Naive B cell (primary cell): Measurements from ENCODE around the gene BAG5. TPM values are rescaled to one million over a fixed set of nuclear protein-coding genes. Genes with fewer than 3 reads are reported as not detected.

Source experiments
- ATAC-seq, 2 donors: fragments of 150-1000 bp; cut with Tn5 transposase; 2 replicates each; pipeline ENCODE4 v1.10.0; 2021; ENCODE audit warnings: low read depth in 2 of 2, mild to moderate bottlenecking in 2 of 2, moderate library complexity in 2 of 2
- DNase-seq: peaks from one replicate; pipeline ENCODE4 v3.0.0; 2022
- H3K27ac Mint-ChIP-seq, 6 donors: one replicate each; pipeline ENCODE4 v1.8.0; 2020 to 2022; ENCODE audit warnings: mild to moderate bottlenecking in 6 of 6, mixed read lengths in 6 of 6, moderate library complexity in 5 of 6, inconsistent platforms in 2 of 6
- H3K27me3 Mint-ChIP-seq, 3 donors: one replicate each; pipeline ENCODE4 v1.8.0; 2021 to 2022; ENCODE audit warnings: mixed read lengths in 3 of 3, mild to moderate bottlenecking in 1 of 3
- H3K36me3 Mint-ChIP-seq, 2 donors: one replicate each; pipeline ENCODE4 v1.8.0; 2020 to 2022; ENCODE audit warnings: mixed read lengths in 2 of 2, inconsistent platforms in 1 of 2, mild to moderate bottlenecking in 1 of 2
- H3K4me1 Mint-ChIP-seq, 3 donors: one replicate each; pipeline ENCODE4 v1.8.0; 2020 to 2022; ENCODE audit warnings: mixed read lengths in 3 of 3, inconsistent platforms in 1 of 3, mild to moderate bottlenecking in 1 of 3, moderate library complexity in 1 of 3
- H3K4me3 Mint-ChIP-seq, 8 donors: one replicate each; pipeline ENCODE4 v1.8.0; 2020 to 2022; ENCODE audit warnings: mild to moderate bottlenecking in 8 of 8, mixed read lengths in 8 of 8, moderate library complexity in 8 of 8, inconsistent platforms in 2 of 8
- H3K9me3 Mint-ChIP-seq, 7 donors: one replicate each; pipeline ENCODE4 v1.8.0; 2020 to 2022; ENCODE audit warnings: mixed read lengths in 7 of 7, mild to moderate bottlenecking in 5 of 7, inconsistent platforms in 2 of 7, moderate library complexity in 1 of 7
- polyA plus RNA-seq, 6 donors: library from polyadenylated mRNA; unstranded; fragments of 300-500 nt; fragmentation: Illumina TruSeq; gene quantifications; one replicate each; pipeline ENCODE4 v1.2.3, GENCODE V29; 2021; ENCODE audit warnings: low read depth in 6 of 6

BAG5 gene
- polyA plus RNA-seq, 6 donors from 2014 or later: 11.0 to 55.5 (median 41.9) TPM

- ATAC-seq: no peak
- Mint-ChIP-seq H3K27me3 (no peaks in the 10 kb centered on the region), H3K9me3 (no peaks in the 10 kb centered on the region), H3K4me3 (no peak overlapping the region), H3K27ac (no peak overlapping the region), H3K36me3 (no peaks in the 10 kb centered on the region), H3K4me1 (no peaks in the 10 kb centered on the region)
- DNase-seq: no peak
Measured at GRCh38 chr14:103581206-103581605, 18.7 kb upstream of the BAG5 start.

- no peak overlapping the region for H3K27ac Mint-ChIP-seq
- no peak overlapping the region for H3K4me3 Mint-ChIP-seq
- DNase-seq (no peak), ATAC-seq (no peak)
- H3K27me3 Mint-ChIP-seq: no peaks in the 10 kb centered on the region
- no peaks in the 10 kb centered on the region for H3K9me3 Mint-ChIP-seq
- H3K4me1 Mint-ChIP-seq: no peaks in the 10 kb centered on the region
- H3K36me3 Mint-ChIP-seq: peaks cover 6 to 11% of the 10 kb centered on the region in 2 donors
Measured at GRCh38 chr14:103578401-103579075, 16.1 kb upstream of the BAG5 start.

- Mint-ChIP-seq H3K4me1 (peaks cover 0 to 7% (median 0%) of the 10 kb centered on the region in 3 donors), H3K36me3 (peaks cover 6 to 11% of the 10 kb centered on the region in 2 donors), H3K27ac (peak overlapping the region in 2 of 6 donors; percentile 24 to 57), H3K9me3 (no peaks in the 10 kb centered on the region), H3K27me3 (no peaks in the 10 kb centered on the region), H3K4me3 (peak overlapping the region in 1 of 8 donors; percentile 12)
- DNase-seq: no peak
- no peak for ATAC-seq
Measured at GRCh38 chr14:103576371-103577024, 14.0 kb upstream of the BAG5 start.

- H3K27me3 Mint-ChIP-seq: no peaks in the 10 kb centered on the region
- DNase-seq: no peak
- H3K9me3 Mint-ChIP-seq: no peaks in the 10 kb centered on the region
- H3K4me3 Mint-ChIP-seq: no peak overlapping the region
- peaks cover 6 to 11% of the 10 kb centered on the region in 2 donors for H3K36me3 Mint-ChIP-seq
- H3K4me1 Mint-ChIP-seq: peaks cover 0 to 12% (median 0%) of the 10 kb centered on the region in 3 donors
- peak overlapping the region in 1 of 6 donors; percentile 30 for H3K27ac Mint-ChIP-seq
- no peak for ATAC-seq
Measured at GRCh38 chr14:103574707-103575285, 12.3 kb upstream of the BAG5 start.

- DNase-seq (no peak), ATAC-seq (no peak)
- peak overlapping the region in 2 of 6 donors; percentile 40 to 45 for H3K27ac Mint-ChIP-seq
- H3K36me3 Mint-ChIP-seq: peaks cover 6 to 11% of the 10 kb centered on the region in 2 donors
- peaks cover 2 to 17% (median 3%) of the 10 kb centered on the region in 3 donors for H3K4me1 Mint-ChIP-seq
- no peaks in the 10 kb centered on the region for H3K9me3 Mint-ChIP-seq
- H3K27me3 Mint-ChIP-seq: no peaks in the 10 kb centered on the region
- H3K4me3 Mint-ChIP-seq: no peak overlapping the region
Measured at GRCh38 chr14:103574104-103574503, 11.6 kb upstream of the BAG5 start.

GRCh38 chr14:103569408-103569807 is 7.0 kb upstream of the BAG5 start:
- Mint-ChIP-seq H3K27me3 (no peaks in the 10 kb centered on the region), H3K4me3 (no peak overlapping the region), H3K36me3 (peaks cover 0 to 3% of the 10 kb centered on the region in 2 donors), H3K9me3 (no peaks in the 10 kb centered on the region), H3K4me1 (peaks cover 9 to 41% (median 26%) of the 10 kb centered on the region in 3 donors), H3K27ac (peak overlapping the region in 1 of 6 donors; percentile 29)
- ATAC-seq: no peak
- no peak for DNase-seq

- H3K9me3 Mint-ChIP-seq: no peaks in the 10 kb centered on the region
- H3K27me3 Mint-ChIP-seq: no peaks in the 10 kb centered on the region
- peaks cover 9 to 44% (median 28%) of the 10 kb centered on the region in 3 donors for H3K4me1 Mint-ChIP-seq
- DNase-seq: no peak
- no peak for ATAC-seq
- H3K4me3 Mint-ChIP-seq: no peak overlapping the region
- no peaks in the 10 kb centered on the region for H3K36me3 Mint-ChIP-seq
- no peak overlapping the region for H3K27ac Mint-ChIP-seq
Measured at GRCh38 chr14:103568952-103569351, 6.5 kb upstream of the BAG5 start.

- ATAC-seq (no peak), DNase-seq (no peak)
- Mint-ChIP-seq H3K9me3 (no peaks in the 10 kb centered on the region), H3K4me3 (peak overlapping the region; percentile 19 to 99 (median 90)), H3K27me3 (no peaks in the 10 kb centered on the region), H3K4me1 (peaks cover 32 to 62% (median 56%) of the 10 kb centered on the region in 3 donors), H3K27ac (peak overlapping the region in 2 of 6 donors; percentile 93 to 96), H3K36me3 (peaks cover 4 to 8% of the 10 kb centered on the region in 2 donors)
Measured at GRCh38 chr14:103563844-103564505, 1.5 kb upstream of the BAG5 start.

- ATAC-seq: peak in 1 of 2 donors; percentile 4
- Mint-ChIP-seq H3K4me1 (peaks cover 31 to 69% (median 62%) of the 10 kb centered on the region in 3 donors), H3K4me3 (peak overlapping the region; percentile 85 to 99 (median 95)), H3K27me3 (no peaks in the 10 kb centered on the region), H3K36me3 (peaks cover 4 to 8% of the 10 kb centered on the region in 2 donors), H3K27ac (peak overlapping the region; percentile 85 to 96 (median 92)), H3K9me3 (no peaks in the 10 kb centered on the region)
- DNase-seq: no peak
Measured at GRCh38 chr14:103563226-103563620, 766 bp upstream of the BAG5 start.

GRCh38 chr14:103562179-103562428 is 353 bp downstream of the BAG5 start:
- H3K27me3 Mint-ChIP-seq: no peaks in the 10 kb centered on the region
- H3K9me3 Mint-ChIP-seq: no peaks in the 10 kb centered on the region
- peaks cover 4 to 8% of the 10 kb centered on the region in 2 donors for H3K36me3 Mint-ChIP-seq
- peak overlapping the region in 5 of 6 donors; percentile 71 to 97 (median 89) for H3K27ac Mint-ChIP-seq
- peak overlapping the region; percentile 87 to 99 (median 96) for H3K4me3 Mint-ChIP-seq
- DNase-seq: no peak
- peaks cover 26 to 71% (median 55%) of the 10 kb centered on the region in 3 donors for H3K4me1 Mint-ChIP-seq
- no peak for ATAC-seq

- Mint-ChIP-seq H3K9me3 (no peaks in the 10 kb centered on the region), H3K36me3 (peaks cover 4 to 8% of the 10 kb centered on the region in 2 donors), H3K27ac (peak overlapping the region; percentile 71 to 97 (median 90)), H3K4me3 (peak overlapping the region; percentile 87 to 99 (median 96)), H3K27me3 (no peaks in the 10 kb centered on the region), H3K4me1 (peaks cover 26 to 71% (median 54%) of the 10 kb centered on the region in 3 donors)
- ATAC-seq: peak; percentile 15 to 31
- DNase-seq: no peak
Measured at GRCh38 chr14:103561381-103562178, 877 bp downstream of the BAG5 start.

GRCh38 chr14:103560691-103561090 is 1.8 kb downstream of the BAG5 start:
- Mint-ChIP-seq H3K36me3 (peaks cover 4 to 8% of the 10 kb centered on the region in 2 donors), H3K4me3 (peak overlapping the region; percentile 23 to 99 (median 88)), H3K27ac (peak overlapping the region in 3 of 6 donors; percentile 15 to 84 (median 15)), H3K27me3 (no peaks in the 10 kb centered on the region), H3K4me1 (peaks cover 26 to 64% (median 47%) of the 10 kb centered on the region in 3 donors), H3K9me3 (no peaks in the 10 kb centered on the region)
- DNase-seq (no peak), ATAC-seq (no peak)

- Mint-ChIP-seq H3K36me3 (peaks cover 4 to 8% of the 10 kb centered on the region in 2 donors), H3K27me3 (no peaks in the 10 kb centered on the region), H3K4me3 (peak overlapping the region in 2 of 8 donors; percentile 12 to 72), H3K9me3 (no peaks in the 10 kb centered on the region), H3K27ac (peak overlapping the region in 1 of 6 donors; percentile 72), H3K4me1 (peaks cover 26 to 65% (median 53%) of the 10 kb centered on the region in 3 donors)
- DNase-seq (no peak), ATAC-seq (no peak)
Measured at GRCh38 chr14:103559766-103560165, 2.7 kb downstream of the BAG5 start.
